ENCODE results near the gene RNF152. TPM values are rescaled to one million over a fixed set of nuclear protein-coding genes. Genes with fewer than 3 reads are reported as not detected.
A peak's percentile ranks its signal among the peaks of the same experiment; 100 is the strongest.

RNF152 gene
- total and polyA plus RNA-seq, 2 of the 4 experiments (the other 2 are of a cell fraction) = 7.5 to 18.5 TPM

DNA sequence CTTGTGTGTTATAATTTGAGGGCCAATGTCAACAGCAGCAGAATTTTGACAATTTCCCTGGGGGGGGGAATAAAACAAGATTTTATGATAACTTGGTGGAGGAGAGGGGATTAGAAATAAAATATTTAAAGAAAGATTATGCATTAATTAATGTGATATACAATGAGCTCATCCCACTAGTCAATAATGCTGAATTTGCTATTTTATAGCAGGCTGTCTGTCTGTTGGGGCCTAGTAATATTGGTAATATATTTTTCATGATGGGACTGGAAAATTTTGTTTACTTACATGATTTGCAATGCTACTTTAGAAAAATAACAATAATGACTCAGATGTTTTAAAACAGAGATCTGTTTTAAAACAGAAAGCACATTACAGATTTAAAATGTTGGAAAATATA lies 118.0 kb downstream of the RNF152 start:
- in situ Hi-C loops (cut with MboI; ENCODE audit: low sequenced_read_pairs) = no loop called here
- POLR2A ChIA-PET (ENCODE audit: unreplicated experiment) = no interaction called here
- H3K18ac ChIP-seq (ENCODE audit: low read depth, low read length) = no peak overlapping the region

More for the DNA sequence above, 118.0 kb downstream of the RNF152 start:
- no peak overlapping the region for H3K9ac ChIP-seq (ENCODE audit: low read depth, low read length)
- H2AFZ ChIP-seq (replicated peaks; ENCODE audit: low read length, poor library complexity) = no peak overlapping the region
- no peak overlapping the region for H2BK120ac ChIP-seq (ENCODE audit: low read depth, low read length)
- no peaks in the 10 kb centered on the region for H3K27me3 ChIP-seq (ENCODE audit: control insufficient read depth, insufficient read depth, low read length)
- no TSS peak for BruUV-seq (replicated peaks)
- no peak overlapping the region for H3K23ac ChIP-seq (ENCODE audit: low read depth, low read length)
- no peak overlapping the region for H3K56ac ChIP-seq (ENCODE audit: extremely low read depth, insufficient read depth, low read length)
- H2AK9ac ChIP-seq (replicated peaks; ENCODE audit: low read depth, low read length, poor library complexity) = no peak overlapping the region
- peaks cover 3% of the 10 kb centered on the region; the same call in 1 of the 2 replicates for H3K9me1 ChIP-seq (ENCODE audit: insufficient read depth, low read length)
- H3K79me1 ChIP-seq (ENCODE audit: low read depth in 1 of 2, low read length in 2 of 2) = no peaks in the 10 kb centered on the region
- no peak overlapping the region for H3K4me3 ChIP-seq (ENCODE audit: insufficient read depth, low read depth, low read length)
- no peak overlapping the region for H2BK20ac ChIP-seq (ENCODE audit: low read depth, low read length)
- H2BK5ac ChIP-seq (ENCODE audit: low read depth, low read length, poor library complexity, severe bottlenecking) = no peak overlapping the region
- no peak overlapping the region for H3K27ac ChIP-seq (ENCODE audit: insufficient read depth, low read length)
- no peak overlapping the region for H3K4me2 ChIP-seq (ENCODE audit: low read depth, low read length)
- H4K5ac ChIP-seq (ENCODE audit: low read depth, low read length) = no peak overlapping the region
- dilution Hi-C loops (cut with HindIII; ENCODE audit: low sequenced_read_pairs, unreplicated experiment) = no loop called here
- no peak for TF ChIP-seq MAZ (IDR thresholded peaks at IDR 0.05; ENCODE audit: borderline replicate concordance, low read depth, low read length)
- TF ChIP-seq, protein P1, sequence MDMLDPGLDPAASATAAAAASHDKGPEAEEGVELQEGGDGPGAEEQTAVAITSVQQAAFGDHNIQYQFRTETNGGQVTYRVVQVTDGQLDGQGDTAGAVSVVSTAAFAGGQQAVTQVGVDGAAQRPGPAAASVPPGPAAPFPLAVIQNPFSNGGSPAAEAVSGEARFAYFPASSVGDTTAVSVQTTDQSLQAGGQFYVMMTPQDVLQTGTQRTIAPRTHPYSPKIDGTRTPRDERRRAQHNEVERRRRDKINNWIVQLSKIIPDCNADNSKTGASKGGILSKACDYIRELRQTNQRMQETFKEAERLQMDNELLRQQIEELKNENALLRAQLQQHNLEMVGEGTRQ (IDR thresholded peaks at IDR 0.05; ENCODE audit: low read depth, low read length) = no peak
- TF ChIP-seq POLR2A (IDR thresholded peaks at IDR 0.05; ENCODE audit: low read depth, low read length) = no peak
- peak; percentile 79 for TF ChIP-seq MAFK (IDR thresholded peaks at IDR 0.05; ENCODE audit: low read depth, low read length)
- no peak overlapping the region for H4K8ac ChIP-seq (ENCODE audit: low read depth in 2 of 2, low read length in 2 of 2)
- no peaks in the 10 kb centered on the region for H4K20me1 ChIP-seq (ENCODE audit: insufficient read depth, low read length)
- peaks cover 14% of the 10 kb centered on the region for H3K9me3 ChIP-seq (ENCODE audit: control insufficient read depth, insufficient read depth, low read length)
- H3K36me3 ChIP-seq (ENCODE audit: control insufficient read depth, insufficient read depth, low read length) = no peaks in the 10 kb centered on the region
- intact Hi-C loops (cut with micrococcal nuclease) = no loop called here
- no peaks in the 10 kb centered on the region for H3K4me1 ChIP-seq (ENCODE audit: control insufficient read depth, insufficient read depth, low read length)
- H3K4ac ChIP-seq (ENCODE audit: low read depth, low read length) = no peak overlapping the region
- no peak overlapping the region for H3K14ac ChIP-seq (replicated peaks; ENCODE audit: low read depth, low read length)
- no peak for DNase-seq
- CTCF ChIA-PET = no interaction called here
- no peak overlapping the region for H2AK5ac ChIP-seq (ENCODE audit: low read depth, low read length)
- no peak for ATAC-seq (ENCODE audit: low read depth)
- H4K91ac ChIP-seq (ENCODE audit: insufficient read depth, low read depth, low read length) = no peak overlapping the region
- no peak overlapping the region for H2BK15ac ChIP-seq (ENCODE audit: low read depth, low read length)

All from IMR-90 (cell line).